ENCODE data around the gene CFAP47.
"Not testable (repeated sequence)": the region's sequence is repeated elsewhere in the genome, so short reads cannot be mapped to it uniquely, and the experiment has no call there.

The CFAP47 gene

GRCh38 chrX:36234840-36235528 lies 315.4 kb downstream of the CFAP47 start:
- not testable (repeated sequence) for DNase-seq (ENCODE audit: low spot score)

- no peak for DNase-seq (ENCODE audit: low spot score)
These were observed 321.9 kb downstream of the CFAP47 start for GRCh38 chrX:36241397-36241796.

GRCh38 chrX:36266155-36266554 lies 346.6 kb downstream of the CFAP47 start:
- DNase-seq (ENCODE audit: low spot score): no peak

- no peak for DNase-seq (ENCODE audit: low spot score)
These were observed 390.6 kb downstream of the CFAP47 start for GRCh38 chrX:36310136-36310535.

- DNase-seq (ENCODE audit: low spot score): no peak
These were observed 394.8 kb downstream of the CFAP47 start for GRCh38 chrX:36314303-36314702.

- DNase-seq (ENCODE audit: low spot score): no peak
These were observed 415.0 kb downstream of the CFAP47 start for GRCh38 chrX:36334572-36334971.

GRCh38 chrX:36336751-36337150 lies 417.2 kb downstream of the CFAP47 start:
- no peak for DNase-seq (ENCODE audit: low spot score)

- no peak for DNase-seq (ENCODE audit: low spot score)
These were observed 424.8 kb downstream of the CFAP47 start for GRCh38 chrX:36344301-36344700.

- no peak for DNase-seq (ENCODE audit: low spot score)
These were observed 429.0 kb downstream of the CFAP47 start for GRCh38 chrX:36348509-36348908.

- DNase-seq (ENCODE audit: low spot score): no peak
These were observed 438.3 kb downstream of the CFAP47 start for GRCh38 chrX:36357855-36358254.

- DNase-seq (ENCODE audit: low spot score): no peak
These were observed 444.7 kb downstream of the CFAP47 start for GRCh38 chrX:36364262-36364661.

- no peak for DNase-seq (ENCODE audit: low spot score)
These were observed 464.0 kb downstream of the CFAP47 start for GRCh38 chrX:36383495-36383894.

GRCh38 chrX:36388901-36389300 lies 469.4 kb downstream of the CFAP47 start:
- DNase-seq (ENCODE audit: low spot score): no peak

GRCh38 chrX:36401774-36402173 lies 482.2 kb downstream of the CFAP47 start:
- DNase-seq (ENCODE audit: low spot score): no peak

- no peak for DNase-seq (ENCODE audit: low spot score)
These were observed 488.3 kb downstream of the CFAP47 start for GRCh38 chrX:36407836-36408235.

- DNase-seq (ENCODE audit: low spot score): no peak
These were observed 494.5 kb downstream of the CFAP47 start for GRCh38 chrX:36414056-36414455.

GRCh38 chrX:36422368-36422767 lies 502.8 kb downstream of the CFAP47 start:
- no peak for DNase-seq (ENCODE audit: low spot score)

GRCh38 chrX:36431819-36432218 lies 512.3 kb downstream of the CFAP47 start:
- no peak for DNase-seq (ENCODE audit: low spot score)

GRCh38 chrX:36434522-36434921 lies 515.0 kb downstream of the CFAP47 start:
- no peak for DNase-seq (ENCODE audit: low spot score)
